ENCODE results near the gene PSORS1C2. TPM values are rescaled to one million over a fixed set of nuclear protein-coding genes. Genes with fewer than 3 reads are reported as not detected.
"Not testable (repeated sequence)": the region's sequence is repeated elsewhere in the genome, so short reads cannot be mapped to it uniquely, and the experiment has no call there.

Gene PSORS1C2
- total and polyA plus RNA-seq, 2 donors (not counting 3 experiments of a cell fraction or from before 2014, with no cell fraction given), result not detected

GRCh38 chr6:31170600-31170881 lies 31.7 kb upstream of the PSORS1C2 start, which contains the start of gene POU5F1:
Gene POU5F1, minus strand, starts transcription at chr6:31170682. Its CDS starts 62 bp downstream, at chr6:31170620.
- dilution Hi-C loops (cut with MboI; ENCODE audit: extremely low pct_ligation_motif_present, low sequenced_read_pairs), result no loop called here
- TF ChIP-seq EZH2 (IDR thresholded peaks at IDR 0.05; ENCODE audit: borderline replicate concordance, low read depth, low read length, severe bottlenecking) (no peak), JUN (IDR thresholded peaks at IDR 0.05; ENCODE audit: borderline replicate concordance, insufficient read depth, insufficient read length, low read depth) (no peak), POLR2A (IDR thresholded peaks at IDR 0.05; ENCODE audit: low read depth, low read length) (no peak), POLR2AphosphoS5 (IDR thresholded peaks at IDR 0.05; ENCODE audit: insufficient read depth, low read depth, low read length) (no peak)
- H4K20me1 ChIP-seq (replicated peaks; ENCODE audit: control insufficient read depth, extremely low read depth, insufficient read depth, low read length), result no peaks in the 10 kb centered on the region
- no peaks in the 10 kb centered on the region for H3K36me3 ChIP-seq (ENCODE audit: control insufficient read depth in 2 of 2, extremely low read depth in 1 of 2, insufficient read depth in 2 of 2, low read length in 2 of 2)
- H3K27me3 ChIP-seq (ENCODE audit: control insufficient read depth in 2 of 2, insufficient read depth in 2 of 2, low read length in 2 of 2), result no peaks in the 10 kb centered on the region
- no peak for DNase-seq (ENCODE audit: low read depth, low spot score)
- no peak within 1 kb of the TSS for H3K4me3 ChIP-seq (replicated peaks in 1 of 3; ENCODE audit: insufficient read depth in 1 of 3, low read depth in 1 of 3, low read length in 3 of 3)
- BruUV-seq (replicated peaks), result no TSS peak
- H3K4me1 ChIP-seq (ENCODE audit: control insufficient read depth, extremely low read depth, insufficient read depth, low read length), result no peaks in the 10 kb centered on the region
- no peak within 1 kb of the TSS for H2AFZ ChIP-seq (ENCODE audit: low read depth, low read length)
- H3K79me2 ChIP-seq (ENCODE audit: control insufficient read depth, insufficient read depth, low read length), result no peaks in the 10 kb centered on the region
- FAIRE-seq, result no peak
- CTCF ChIA-PET, result interaction anchor here (0.6 kb wide), 1 partner anchor 22 kb away, joined by 3 read pairs; no protein-coding TSS in a partner anchor
- H3K4me2 ChIP-seq (ENCODE audit: insufficient read depth, low read length), result no peak within 1 kb of the TSS
- no peaks in the 10 kb centered on the region for H3K9me3 ChIP-seq (replicated peaks; ENCODE audit: control insufficient read depth, insufficient read depth, low read length)
- intact Hi-C loops (cut with micrococcal nuclease), result no loop called here
- no peaks in the 10 kb centered on the region for H3K9me1 ChIP-seq (replicated peaks; ENCODE audit: control insufficient read depth, extremely low read depth, insufficient read depth, low read length)
- H3K9ac ChIP-seq (replicated peaks; ENCODE audit: extremely low read depth, insufficient read depth, low read length), result no peak within 1 kb of the TSS
- no peak within 1 kb of the TSS for H3K27ac ChIP-seq (ENCODE audit: insufficient read depth, low read depth, low read length)
- POLR2A ChIA-PET, result no interaction called here

DNA sequence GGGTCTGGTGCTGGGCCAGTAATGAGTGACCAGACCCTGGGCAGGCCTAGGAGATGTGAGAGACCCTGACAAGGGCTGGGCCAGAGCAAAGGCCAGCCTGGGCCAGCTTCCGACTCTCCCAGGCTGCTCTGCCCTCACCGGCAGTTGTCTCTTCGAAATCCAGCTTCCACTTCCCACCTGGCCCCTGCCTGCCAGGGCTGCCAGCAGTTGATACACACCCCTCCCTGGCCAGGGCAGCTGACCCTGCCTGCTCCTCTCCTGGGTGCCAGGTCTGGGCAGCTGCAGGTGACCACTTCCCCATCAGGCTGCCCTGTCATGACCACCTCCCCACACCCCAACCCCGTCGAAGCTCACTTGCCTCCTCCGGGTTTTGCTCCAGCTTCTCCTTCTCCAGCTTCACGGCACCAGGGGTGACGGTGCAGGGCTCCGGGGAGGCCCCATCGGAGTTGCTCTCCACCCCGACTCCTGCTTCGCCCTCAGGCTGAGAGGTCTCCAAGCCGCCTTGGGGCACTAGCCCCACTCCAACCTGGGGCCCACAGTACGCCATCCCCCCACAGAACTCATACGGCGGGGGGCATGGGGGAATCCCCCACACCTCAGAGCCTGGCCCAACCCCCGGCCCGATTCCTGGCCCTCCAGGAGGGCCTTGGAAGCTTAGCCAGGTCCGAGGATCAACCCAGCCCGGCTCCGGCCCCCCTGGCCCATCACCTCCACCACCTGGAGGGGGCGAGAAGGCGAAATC lies 31.2 kb upstream of the PSORS1C2 start:
- H3K9me1 ChIP-seq (replicated peaks; ENCODE audit: control insufficient read depth, extremely low read depth, insufficient read depth, low read length); H3K9me3 ChIP-seq (replicated peaks; ENCODE audit: control insufficient read depth, insufficient read depth, low read length); dilution Hi-C loops (cut with MboI; ENCODE audit: extremely low pct_ligation_motif_present, low sequenced_read_pairs); H3K79me2 ChIP-seq (ENCODE audit: control insufficient read depth, insufficient read depth, low read length); H3K4me2 ChIP-seq (ENCODE audit: insufficient read depth, low read length); DNase-seq (ENCODE audit: low read depth, low spot score); BruUV-seq (replicated peaks); H3K36me3 ChIP-seq (ENCODE audit: control insufficient read depth in 2 of 2, extremely low read depth in 1 of 2, insufficient read depth in 2 of 2, low read length in 2 of 2); H4K20me1 ChIP-seq (replicated peaks; ENCODE audit: control insufficient read depth, extremely low read depth, insufficient read depth, low read length); H2AFZ ChIP-seq (ENCODE audit: low read depth, low read length); H3K9ac ChIP-seq (replicated peaks; ENCODE audit: extremely low read depth, insufficient read depth, low read length); intact Hi-C loops (cut with micrococcal nuclease); FAIRE-seq; POLR2A ChIA-PET; H3K4me3 ChIP-seq (replicated peaks in 1 of 3; ENCODE audit: insufficient read depth in 1 of 3, low read depth in 1 of 3, low read length in 3 of 3); H3K27ac ChIP-seq (ENCODE audit: insufficient read depth, low read depth, low read length); H3K4me1 ChIP-seq (ENCODE audit: control insufficient read depth, extremely low read depth, insufficient read depth, low read length); H3K27me3 ChIP-seq (ENCODE audit: control insufficient read depth in 2 of 2, insufficient read depth in 2 of 2, low read length in 2 of 2): not testable (repeated sequence)
- CTCF ChIA-PET, result interaction anchor here (0.6 to 1.0 kb wide), 3 partner anchors 10 to 33 kb away, joined by 3 to 4 read pairs (median 4); no protein-coding TSS in a partner anchor
